PC-3 (cell line): ENCODE results near the gene PLCL1. TPM values are rescaled to one million over a fixed set of nuclear protein-coding genes. Genes with fewer than 3 reads are reported as not detected.

Experiments used
- ATAC-seq: fragments of 200-7000 bp; cut with Tn5 transposase; 2 replicates; pipeline ENCODE4 v1.9.1; 2020; ENCODE audit warnings: mild to moderate bottlenecking, moderate library complexity
- BruUV-seq: library from RNA; stranded (reverse); fragments of 400-500 nt; replicated peaks from 2 replicates; lab custom pipeline; 2021; lab: Mats Ljungman, UMichigan
- CTCF ChIA-PET: fragments of 300-600 bp; sonication (Branson Sonifier 250); formaldehyde crosslinking; loops from one replicate; lab custom pipeline; 2022; ENCODE audit warnings: antibody characterized with exemption; lab: Charles Lee
- POLR2A ChIA-PET: fragments of 300-600 bp; sonication (Branson Sonifier 250); formaldehyde crosslinking; loops from one replicate; lab custom pipeline; 2022; ENCODE audit warnings: antibody characterized with exemption; ENCODE audit not compliant: unreplicated experiment; lab: Charles Lee
- DNase-seq: peaks from one replicate; pipeline ENCODE4 v3.0.0-alpha.2; 2015
- H2AFZ ChIP-seq: fragments of 300-600 bp; sonication (generic); 2 replicates; pipeline ENCODE4 v1.6.0; 2016; ENCODE audit warnings: antibody characterized with exemption, low read length
- H3F3A ChIP-seq: fragments of 300-600 bp; sonication (generic); one replicate; pipeline ENCODE4 v1.6.0; 2017; ENCODE audit warnings: antibody characterized with exemption, low read length, control low read depth, mild to moderate bottlenecking; ENCODE audit not compliant: unreplicated experiment
- H3K27ac ChIP-seq: fragments of 300-600 bp; sonication (generic); 2 replicates; pipeline ENCODE4 v1.5.1; 2016; ENCODE audit warnings: mild to moderate bottlenecking, low read length
- H3K27me3 ChIP-seq: fragments of 300-600 bp; sonication (generic); 2 replicates; pipeline ENCODE4 v1.6.1; 2016; ENCODE audit warnings: low read length, mixed read lengths
- H3K36me3 ChIP-seq: fragments of 300-600 bp; sonication (generic); 2 replicates; pipeline ENCODE4 v1.6.1; 2016; ENCODE audit warnings: low read depth, mixed run types, low read length, mixed read lengths
- H3K4me1 ChIP-seq: fragments of 300-600 bp; sonication (generic); 2 replicates; pipeline ENCODE4 v1.5.1; 2016; ENCODE audit warnings: low read length; ENCODE audit not compliant: insufficient read depth
- H3K4me2 ChIP-seq: fragments of 300-600 bp; sonication (generic); 2 replicates; pipeline ENCODE4 v1.6.0; 2016; ENCODE audit warnings: low read length
- H3K4me3 ChIP-seq: fragments of 300-600 bp; sonication (generic); 2 replicates; pipeline ENCODE4 v1.5.1; 2016; ENCODE audit warnings: mild to moderate bottlenecking, low read length, mixed read lengths
- H3K79me2 ChIP-seq: fragments of 300-600 bp; sonication (generic); 2 replicates; pipeline ENCODE4 v1.6.1; 2017; ENCODE audit warnings: low read length, mixed read lengths
- H3K9ac ChIP-seq: fragments of 300-600 bp; sonication (generic); 2 replicates; pipeline ENCODE4 v1.6.0; 2016; ENCODE audit warnings: mild to moderate bottlenecking, low read length
- H3K9me2 ChIP-seq: fragments of 300-600 bp; sonication (generic); replicated peaks from 2 replicates; pipeline ENCODE4 v1.6.1; 2016; ENCODE audit warnings: mixed run types, low read length, mixed read lengths
- H3K9me3 ChIP-seq: fragments of 300-600 bp; sonication (generic); 2 replicates; pipeline ENCODE4 v1.6.1; 2016; ENCODE audit warnings: low read length, mixed read lengths
- H4K20me1 ChIP-seq: fragments of 300-600 bp; sonication (generic); 2 replicates; pipeline ENCODE4 v1.6.1; 2016; ENCODE audit warnings: low read length, mixed read lengths
- EZH2 ChIP-seq: fragments of 300-600 bp; sonication (generic); IDR thresholded peaks from one replicate; pipeline ENCODE4 v1.6.1; 2017; ENCODE audit warnings: antibody characterized with exemption, mild to moderate bottlenecking, low read length; ENCODE audit not compliant: unreplicated experiment
- EZH2phosphoT487 ChIP-seq: fragments of 300-600 bp; sonication (generic); IDR thresholded peaks from 2 replicates; pipeline ENCODE4 v1.6.1; 2018; ENCODE audit warnings: mild to moderate bottlenecking, antibody characterized with exemption, low read length, borderline replicate concordance
- intact Hi-C: fragments of 100-400 bp; cut with micrococcal nuclease; formaldehyde crosslinking; loops from 2 replicates; pipeline ENCODE4 v1.9.0; 2023
- total RNA-seq: library from RNA; depleted of rRNA; stranded (reverse); fragments of >200 nt; gene quantifications from 2 replicates; pipeline ENCODE4 v1.2.3, GENCODE V29; 2014
- TF ChIP-seq, protein P1 (sequence below): fragments of 300-600 bp; sonication (generic); conservative IDR thresholded peaks from 2 replicates; pipeline ENCODE4 v1.5.1; 2017; ENCODE audit warnings: antibody characterized with exemption, low read depth, mild to moderate bottlenecking, low read length

PLCL1 gene
- total RNA-seq, 1 experiment from 2014 or later = not detected

- H3K4me1 ChIP-seq = no peaks in the 10 kb centered on the region
- H3K9me2 ChIP-seq = no peaks in the 10 kb centered on the region
- no peaks in the 10 kb centered on the region for H3K9me3 ChIP-seq
- H3K27ac ChIP-seq = no peak overlapping the region
- TF ChIP-seq EZH2 = no peak
- TF ChIP-seq, protein P1, sequence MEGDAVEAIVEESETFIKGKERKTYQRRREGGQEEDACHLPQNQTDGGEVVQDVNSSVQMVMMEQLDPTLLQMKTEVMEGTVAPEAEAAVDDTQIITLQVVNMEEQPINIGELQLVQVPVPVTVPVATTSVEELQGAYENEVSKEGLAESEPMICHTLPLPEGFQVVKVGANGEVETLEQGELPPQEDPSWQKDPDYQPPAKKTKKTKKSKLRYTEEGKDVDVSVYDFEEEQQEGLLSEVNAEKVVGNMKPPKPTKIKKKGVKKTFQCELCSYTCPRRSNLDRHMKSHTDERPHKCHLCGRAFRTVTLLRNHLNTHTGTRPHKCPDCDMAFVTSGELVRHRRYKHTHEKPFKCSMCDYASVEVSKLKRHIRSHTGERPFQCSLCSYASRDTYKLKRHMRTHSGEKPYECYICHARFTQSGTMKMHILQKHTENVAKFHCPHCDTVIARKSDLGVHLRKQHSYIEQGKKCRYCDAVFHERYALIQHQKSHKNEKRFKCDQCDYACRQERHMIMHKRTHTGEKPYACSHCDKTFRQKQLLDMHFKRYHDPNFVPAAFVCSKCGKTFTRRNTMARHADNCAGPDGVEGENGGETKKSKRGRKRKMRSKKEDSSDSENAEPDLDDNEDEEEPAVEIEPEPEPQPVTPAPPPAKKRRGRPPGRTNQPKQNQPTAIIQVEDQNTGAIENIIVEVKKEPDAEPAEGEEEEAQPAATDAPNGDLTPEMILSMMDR = no peak
- no peak for TF ChIP-seq EZH2phosphoT487
- DNase-seq (no peak), ATAC-seq (no peak)
- no TSS peak for BruUV-seq
- ChIA-PET POLR2A (no interaction called here), CTCF (no interaction called here)
- no peak overlapping the region for H3K9ac ChIP-seq
- no peaks in the 10 kb centered on the region for H3K79me2 ChIP-seq
- H3K36me3 ChIP-seq = no peaks in the 10 kb centered on the region
- H3K4me2 ChIP-seq = no peak overlapping the region
- intact Hi-C loops = no loop called here
- H3K27me3 ChIP-seq = peaks cover 16% of the 10 kb centered on the region; the same call in 1 of the 2 replicates
- no peaks in the 10 kb centered on the region for H3F3A ChIP-seq
- no peak overlapping the region for H2AFZ ChIP-seq
- H3K4me3 ChIP-seq = no peak overlapping the region
- H4K20me1 ChIP-seq = no peaks in the 10 kb centered on the region
These were observed 292.6 kb downstream of the PLCL1 start for GRCh38 chr2:198096965-198097364.

GRCh38 chr2:198097630-198098029 lies 293.2 kb downstream of the PLCL1 start:
- TF ChIP-seq, protein P1 = no peak
- no peak for TF ChIP-seq EZH2
- no peak for TF ChIP-seq EZH2phosphoT487
- CTCF ChIA-PET = no interaction called here
- H3K4me2 ChIP-seq = no peak overlapping the region
- H4K20me1 ChIP-seq = no peaks in the 10 kb centered on the region
- H3K27ac ChIP-seq = no peak overlapping the region
- no peak overlapping the region for H3K9ac ChIP-seq
- intact Hi-C loops = no loop called here
- no peak overlapping the region for H2AFZ ChIP-seq
- no peak for DNase-seq
- peaks cover 16% of the 10 kb centered on the region; the same call in 1 of the 2 replicates for H3K27me3 ChIP-seq
- H3K36me3 ChIP-seq = no peaks in the 10 kb centered on the region
- H3K9me2 ChIP-seq = no peaks in the 10 kb centered on the region
- no peak overlapping the region for H3K4me3 ChIP-seq
- POLR2A ChIA-PET = no interaction called here
- ATAC-seq = no peak
- H3K4me1 ChIP-seq = no peaks in the 10 kb centered on the region
- no peaks in the 10 kb centered on the region for H3K79me2 ChIP-seq
- no TSS peak for BruUV-seq
- H3K9me3 ChIP-seq = no peaks in the 10 kb centered on the region
- H3F3A ChIP-seq = no peaks in the 10 kb centered on the region

DNA sequence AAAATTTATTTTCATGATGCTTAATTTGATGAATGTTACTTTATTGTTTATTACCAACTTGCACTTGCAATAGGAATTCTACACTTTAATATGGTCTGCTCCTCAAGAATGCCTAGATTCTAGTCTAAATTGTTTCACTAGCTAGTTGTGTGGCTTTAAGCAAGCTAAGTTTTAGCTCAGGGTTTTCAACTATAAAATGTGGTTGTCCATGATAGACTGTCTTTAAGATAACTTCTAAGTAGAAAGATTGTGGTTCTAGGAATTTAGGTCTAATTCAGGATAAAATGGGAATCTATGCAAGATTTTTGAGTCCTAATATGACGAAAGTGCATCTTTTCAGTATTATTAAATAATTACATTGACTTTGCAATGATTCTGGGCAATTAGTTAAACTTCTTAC lies 294.0 kb downstream of the PLCL1 start:
- ChIA-PET CTCF (no interaction called here), POLR2A (no interaction called here)
- Histone ChIP-seq H4K20me1 (no peaks in the 10 kb centered on the region), H3K4me2 (no peak overlapping the region), H3K79me2 (no peaks in the 10 kb centered on the region), H3K27ac (no peak overlapping the region), H3K9me3 (no peaks in the 10 kb centered on the region), H3K4me1 (no peaks in the 10 kb centered on the region), H2AFZ (no peak overlapping the region), H3K36me3 (no peaks in the 10 kb centered on the region), H3F3A (no peaks in the 10 kb centered on the region), H3K4me3 (no peak overlapping the region), H3K27me3 (peaks cover 16% of the 10 kb centered on the region; the same call in 1 of the 2 replicates), H3K9ac (no peak overlapping the region), H3K9me2 (no peaks in the 10 kb centered on the region)
- no TSS peak for BruUV-seq
- no peak for TF ChIP-seq EZH2phosphoT487
- TF ChIP-seq, protein P1 = no peak
- TF ChIP-seq EZH2 = no peak
- DNase-seq (no peak), ATAC-seq (no peak)
- intact Hi-C loops = no loop called here
